Colon (tissue), 2 donors: ENCODE data around the gene DCPS.
"Not testable (repeated sequence)": the region's sequence is repeated elsewhere in the genome, so short reads cannot be mapped to it uniquely, and the experiment has no call there.

Source experiments
- FAIRE-seq: peaks from 2 replicates; lab custom pipeline; 2012; peaks lifted over from hg19 to GRCh38; lab: Jason Lieb, UNC
- donor health status: control.
- donor health status: control.

DCPS gene

DNA sequence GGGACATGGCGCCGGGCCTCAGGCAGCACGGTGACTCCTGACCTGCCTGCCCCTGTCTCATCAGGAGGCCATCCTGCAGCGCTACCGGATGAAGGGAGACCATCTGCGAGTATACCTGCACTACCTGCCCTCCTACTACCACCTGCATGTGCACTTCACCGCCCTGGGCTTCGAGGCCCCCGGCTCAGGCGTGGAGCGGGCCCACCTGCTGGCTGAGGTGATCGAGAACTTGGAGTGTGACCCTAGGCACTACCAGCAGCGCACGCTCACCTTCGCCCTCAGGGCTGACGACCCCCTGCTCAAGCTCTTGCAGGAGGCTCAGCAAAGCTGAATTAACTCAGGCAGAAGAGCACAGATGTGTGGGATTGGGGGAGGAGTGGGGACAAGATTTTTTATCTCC lies 41.4 kb downstream of the DCPS start:
- FAIRE-seq: no peak

GRCh38 chr11:126345759-126346585 lies 42.1 kb downstream of the DCPS start:
- no peak for FAIRE-seq

GRCh38 chr11:126346586-126346940 lies 42.7 kb downstream of the DCPS start:
- FAIRE-seq: no peak

DNA sequence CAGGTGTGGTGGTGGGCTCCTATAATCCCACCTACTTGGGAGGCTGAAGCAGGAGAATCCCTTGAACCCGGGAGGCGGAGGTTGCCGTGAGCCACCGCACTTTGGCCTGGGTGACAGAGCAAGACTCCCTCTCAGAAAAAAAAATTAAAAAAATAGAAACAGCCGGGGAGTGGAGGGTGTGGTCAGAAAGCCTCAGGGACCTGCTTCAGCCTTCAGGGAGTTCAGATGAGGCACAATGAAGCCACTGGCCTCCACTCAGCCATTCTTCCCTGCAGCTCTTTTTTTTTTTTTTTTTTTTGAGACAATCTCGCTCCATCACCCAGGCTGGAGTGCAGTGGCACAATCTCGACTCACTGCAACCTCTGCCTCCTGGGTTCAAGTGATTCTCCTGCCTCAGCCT lies 43.1 kb downstream of the DCPS start:
- FAIRE-seq: not testable (repeated sequence)

DNA sequence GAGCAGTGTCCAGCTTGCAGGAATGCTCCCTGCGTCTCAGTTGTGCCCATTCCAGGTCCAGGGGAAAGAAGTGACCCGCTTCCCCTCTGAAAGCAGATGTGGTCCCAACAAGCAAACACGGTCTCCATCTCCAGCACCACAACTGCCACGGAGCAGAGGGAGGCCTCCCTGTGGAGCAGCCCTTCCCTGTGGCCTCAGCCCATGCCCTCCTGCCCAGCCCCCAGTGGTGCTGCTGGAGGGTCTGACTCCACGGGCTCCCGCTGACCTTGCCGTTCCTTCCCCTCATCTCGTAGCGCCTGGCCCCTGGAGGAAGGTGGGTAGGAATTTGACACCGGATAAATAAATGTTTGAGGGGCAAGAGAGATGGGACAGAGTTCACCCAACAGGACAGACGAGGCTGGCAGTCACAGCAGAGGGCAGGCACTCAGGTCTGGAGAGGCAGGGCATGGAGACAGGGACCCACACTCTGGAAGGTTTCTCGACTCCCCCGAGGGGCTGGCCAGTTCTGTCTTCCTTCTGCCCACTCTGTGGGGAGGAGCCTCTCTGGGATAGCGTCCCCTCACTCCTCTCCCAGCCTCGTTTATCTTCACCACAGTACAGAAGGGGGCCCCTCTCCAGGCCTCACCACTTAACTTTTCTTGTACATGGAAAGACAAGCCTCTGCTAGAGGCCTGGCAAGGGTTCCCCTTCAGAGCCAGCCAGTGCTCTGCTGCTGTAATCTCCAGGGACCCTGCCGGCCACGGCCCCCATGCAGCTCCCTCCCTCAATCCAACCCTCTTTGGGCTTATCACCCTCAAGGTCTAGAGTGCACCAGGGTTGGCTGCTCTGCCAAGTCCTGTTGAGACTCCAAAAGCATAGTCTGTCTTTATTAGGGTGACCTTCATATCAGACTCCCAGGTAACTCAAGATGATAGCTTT lies 44.1 kb downstream of the DCPS start:
- no peak for FAIRE-seq

GRCh38 chr11:126348806-126349582 lies 45.1 kb downstream of the DCPS start:
- no peak for FAIRE-seq

GRCh38 chr11:126350836-126351235 lies 47.0 kb downstream of the DCPS start:
- FAIRE-seq: no peak

DNA sequence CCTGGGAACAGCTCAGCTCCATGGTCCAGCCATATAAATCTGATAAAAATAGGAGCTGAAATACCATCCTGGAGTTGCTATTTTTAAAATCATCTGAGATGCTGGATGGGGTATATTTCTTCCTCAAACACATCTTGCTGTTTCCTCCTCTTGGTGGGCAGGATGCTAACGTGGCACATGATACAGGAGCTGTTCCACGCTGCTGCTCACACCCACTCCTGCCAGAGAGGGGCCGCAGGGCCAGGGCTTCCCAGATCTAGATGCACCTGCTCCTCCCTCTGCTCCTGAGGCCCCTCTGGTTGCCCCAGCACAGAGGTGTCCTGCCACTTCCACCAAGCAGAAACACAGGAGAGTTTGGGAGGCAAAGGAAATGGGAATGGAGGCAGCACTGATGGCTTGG lies 48.3 kb downstream of the DCPS start:
- FAIRE-seq: no peak

DNA sequence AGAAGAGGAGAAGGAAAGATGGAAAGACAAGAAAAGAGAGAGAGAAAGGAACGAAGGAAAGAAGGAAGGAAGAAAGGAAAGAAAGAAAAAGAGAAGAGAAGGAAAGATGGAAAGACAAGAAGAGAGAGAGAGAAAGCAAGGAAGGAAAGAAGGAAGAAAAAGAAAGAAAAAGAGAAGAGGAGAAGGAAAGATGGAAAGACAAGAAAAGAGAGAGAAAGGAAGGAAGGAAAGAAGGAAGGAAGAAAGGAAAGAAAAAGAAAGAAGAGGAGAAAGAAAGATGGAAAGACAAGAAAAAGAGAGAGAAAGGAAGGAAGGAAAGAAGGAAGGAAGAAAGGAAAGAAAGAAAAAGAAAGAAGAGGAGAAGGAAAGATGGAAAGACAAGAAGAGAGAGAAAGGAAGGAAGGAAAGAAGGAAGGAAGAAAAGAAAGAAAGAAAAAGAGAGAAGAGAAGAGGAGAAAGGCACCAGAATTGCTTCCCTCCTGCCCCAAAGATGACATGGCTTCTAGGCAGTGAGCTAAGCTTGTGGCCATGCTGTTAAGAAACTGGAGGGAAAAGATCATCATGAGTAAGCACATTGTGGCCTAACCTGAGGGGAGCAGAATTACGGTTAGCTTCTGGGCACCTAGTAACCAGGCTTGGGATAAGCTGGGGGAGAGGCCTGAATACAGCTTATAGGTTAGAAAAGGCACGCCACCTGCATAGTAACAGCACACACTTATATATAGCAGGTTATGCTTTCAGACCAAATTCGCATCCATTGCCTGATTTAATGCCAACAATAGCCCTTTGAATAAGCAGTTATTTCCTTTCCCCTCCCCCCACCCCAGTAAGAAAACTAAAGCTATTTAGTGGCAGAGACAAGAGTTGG lies 49.3 kb downstream of the DCPS start:
- FAIRE-seq: no peak

DNA sequence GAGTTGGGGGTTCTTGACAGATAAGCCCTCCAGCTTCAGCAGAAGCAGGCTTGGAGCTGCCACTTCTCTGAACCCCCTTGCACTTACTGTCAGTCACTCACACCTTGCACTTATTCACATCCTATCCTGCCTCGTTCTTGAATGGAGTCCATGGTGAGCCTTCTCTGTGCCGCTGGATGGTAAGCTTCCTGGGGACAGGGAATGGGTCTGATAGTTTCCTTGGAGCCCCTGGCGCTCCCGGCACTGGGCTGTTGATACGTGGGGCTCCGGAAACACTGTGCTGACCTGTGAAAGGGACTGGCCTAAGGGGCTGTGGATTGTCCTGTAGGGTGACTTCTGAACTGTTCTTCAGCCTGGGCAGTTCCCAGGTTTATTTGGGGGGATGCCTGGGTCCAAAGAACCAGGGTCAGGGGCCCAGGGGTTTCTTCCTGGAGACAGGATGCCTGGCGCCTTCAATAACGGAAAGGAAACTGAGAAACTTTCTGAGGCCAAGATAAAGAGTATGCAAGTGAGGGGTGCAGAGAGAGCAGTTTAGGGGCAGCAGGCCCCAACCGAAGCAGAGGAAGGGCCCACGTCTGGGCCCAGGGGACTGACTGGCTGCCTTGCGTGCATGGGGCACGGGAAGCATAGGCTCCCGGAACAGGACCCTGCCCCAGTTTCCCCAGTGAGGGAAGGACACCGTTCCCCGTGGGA lies 50.9 kb downstream of the DCPS start:
- no peak for FAIRE-seq

GRCh38 chr11:126355324-126355925 lies 51.6 kb downstream of the DCPS start, which contains the start of gene ST3GAL4:
Gene ST3GAL4 (plus strand): TSS chr11:126355686. CDS start chr11:126406156, 50,470 bp downstream.
- no peak for FAIRE-seq

DNA sequence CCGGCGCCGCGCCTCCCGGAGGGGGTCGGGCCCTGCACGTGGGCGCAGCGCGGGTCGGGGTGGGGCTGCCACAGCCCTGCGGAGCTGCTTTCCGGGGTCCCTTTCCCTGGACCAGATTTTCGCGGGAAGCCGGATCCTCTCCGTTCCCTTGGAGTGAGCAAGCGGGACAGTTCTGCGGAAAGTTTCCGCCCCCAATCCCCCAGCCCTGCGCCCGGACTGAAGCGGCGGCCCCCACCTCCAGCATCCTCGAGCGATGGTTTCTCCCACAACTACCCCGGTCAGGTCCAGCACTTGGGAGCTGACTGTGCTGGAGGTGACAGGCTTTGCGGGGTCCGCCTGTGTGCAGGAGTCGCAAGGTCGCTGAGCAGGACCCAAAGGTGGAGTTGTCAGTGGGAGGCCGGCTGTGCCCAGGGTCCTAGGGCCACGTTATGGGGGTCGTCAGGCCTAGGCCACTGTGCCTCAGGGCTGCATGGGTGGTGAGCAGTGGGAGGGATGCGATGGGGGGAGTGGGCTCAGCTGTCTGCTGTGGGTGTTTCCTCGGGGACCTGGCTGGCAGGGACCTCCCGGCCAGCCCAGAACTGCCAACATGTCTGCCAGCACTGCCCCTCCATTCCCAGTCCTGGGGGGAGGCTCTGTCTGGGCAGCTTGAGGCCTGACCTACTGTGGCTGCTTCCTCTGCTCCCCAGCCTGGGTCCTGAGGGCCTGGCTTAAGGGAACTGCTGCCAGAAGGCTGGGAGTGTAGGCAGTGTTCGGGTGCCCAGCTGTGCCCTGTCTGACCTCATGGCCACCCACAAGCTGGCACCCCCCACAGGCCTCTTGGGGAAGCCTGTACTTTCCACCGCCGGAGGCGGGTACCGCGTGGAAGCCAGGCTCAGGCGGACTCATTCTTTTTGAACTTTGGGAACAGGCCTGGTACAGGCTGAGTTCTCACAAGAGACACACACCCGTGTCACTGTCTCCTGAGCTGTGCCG lies 52.4 kb downstream of the DCPS start:
- no peak for FAIRE-seq

DNA sequence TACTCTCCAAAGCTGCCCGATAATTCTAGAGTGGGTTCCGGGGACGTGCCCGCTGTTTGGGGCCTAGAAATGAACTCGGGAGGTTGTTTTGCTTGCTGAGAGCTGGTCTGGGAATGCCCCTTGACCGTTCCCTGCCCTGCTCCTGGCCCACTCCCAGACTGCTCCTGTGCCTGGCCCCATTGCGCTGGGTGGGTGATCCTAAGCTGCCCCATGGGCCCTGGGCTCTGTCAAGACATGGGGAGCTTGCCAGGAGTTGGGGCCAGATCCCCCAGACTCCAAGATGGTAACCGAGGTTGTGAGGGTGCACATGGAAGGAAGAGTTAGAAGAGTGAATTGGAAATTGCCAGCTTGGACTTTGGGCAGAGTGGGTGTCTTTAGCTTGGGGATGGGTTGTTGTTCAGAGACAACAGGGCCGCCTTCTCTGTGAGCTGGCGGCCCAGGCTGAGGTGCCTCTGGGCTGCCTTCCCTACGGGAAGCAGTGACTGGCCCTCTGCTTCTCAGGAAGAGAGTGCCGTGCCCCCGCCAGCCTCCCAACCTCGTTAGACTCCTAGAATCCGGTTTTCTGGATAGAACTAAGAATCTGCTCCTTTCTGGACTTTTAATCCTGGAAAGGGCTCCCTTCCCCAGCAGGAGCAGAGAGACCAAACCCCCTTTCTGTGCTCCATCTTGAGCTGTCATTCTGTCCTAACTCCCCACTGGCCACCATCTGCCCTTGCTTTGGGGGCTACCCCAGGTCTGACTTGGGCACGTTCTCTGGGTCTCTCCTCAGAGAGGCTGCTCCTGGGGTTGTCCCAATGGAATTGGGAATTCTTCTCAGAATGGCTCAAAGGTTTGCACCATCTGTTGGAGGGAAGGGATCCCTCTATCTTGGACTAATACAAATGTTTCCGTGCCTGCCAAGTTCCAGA lies 53.4 kb downstream of the DCPS start:
- FAIRE-seq: no peak

- FAIRE-seq: no peak
Measured at GRCh38 chr11:126357969-126358762, 54.3 kb downstream of the DCPS start.

DNA sequence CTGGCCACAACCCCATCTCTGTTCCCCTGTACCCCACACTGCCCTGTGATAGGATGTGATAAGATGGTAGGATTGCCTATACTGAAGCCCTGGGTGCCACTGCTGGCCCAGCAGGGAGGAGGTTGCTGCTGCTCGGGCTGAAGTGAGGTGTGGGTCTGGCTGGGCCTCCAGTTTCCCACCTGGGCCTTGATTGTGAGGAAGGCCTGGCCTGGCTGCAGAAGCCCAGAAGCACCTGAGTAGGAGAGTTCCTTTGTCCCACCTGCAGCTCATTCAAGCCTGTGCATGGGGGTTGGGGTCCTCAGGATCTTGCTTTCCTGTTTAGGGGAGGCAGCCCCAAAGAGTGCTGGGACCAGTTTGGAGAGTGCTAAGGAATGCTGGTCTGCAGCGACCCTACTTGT lies 54.9 kb downstream of the DCPS start:
- FAIRE-seq: no peak

GRCh38 chr11:126359431-126360048 lies 55.7 kb downstream of the DCPS start:
- FAIRE-seq: no peak

GRCh38 chr11:126360049-126360446 lies 56.2 kb downstream of the DCPS start:
- FAIRE-seq: no peak
